ENCODE results near the gene HIP1.

DNA sequence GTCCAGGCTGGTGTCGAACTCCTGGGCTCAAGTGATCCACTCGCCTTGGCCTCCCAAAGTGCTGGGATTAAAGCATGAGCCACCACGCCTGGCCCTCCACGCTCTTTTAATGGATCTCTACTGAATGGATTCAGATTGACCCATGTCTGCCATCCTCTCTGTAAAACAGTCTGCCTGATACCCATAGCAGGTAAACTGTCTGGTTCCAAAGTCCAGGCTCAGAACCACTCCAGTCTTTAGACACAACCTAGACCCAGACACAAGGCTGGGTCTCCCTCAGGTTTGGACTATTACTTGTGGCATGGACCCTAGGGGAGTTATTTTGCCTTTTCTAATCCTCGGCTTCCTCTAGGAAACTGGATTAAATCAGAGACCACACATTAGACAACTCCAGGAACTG is 19.1 kb downstream of the HIP1 start:
- TF ChIP-seq, protein P1, sequence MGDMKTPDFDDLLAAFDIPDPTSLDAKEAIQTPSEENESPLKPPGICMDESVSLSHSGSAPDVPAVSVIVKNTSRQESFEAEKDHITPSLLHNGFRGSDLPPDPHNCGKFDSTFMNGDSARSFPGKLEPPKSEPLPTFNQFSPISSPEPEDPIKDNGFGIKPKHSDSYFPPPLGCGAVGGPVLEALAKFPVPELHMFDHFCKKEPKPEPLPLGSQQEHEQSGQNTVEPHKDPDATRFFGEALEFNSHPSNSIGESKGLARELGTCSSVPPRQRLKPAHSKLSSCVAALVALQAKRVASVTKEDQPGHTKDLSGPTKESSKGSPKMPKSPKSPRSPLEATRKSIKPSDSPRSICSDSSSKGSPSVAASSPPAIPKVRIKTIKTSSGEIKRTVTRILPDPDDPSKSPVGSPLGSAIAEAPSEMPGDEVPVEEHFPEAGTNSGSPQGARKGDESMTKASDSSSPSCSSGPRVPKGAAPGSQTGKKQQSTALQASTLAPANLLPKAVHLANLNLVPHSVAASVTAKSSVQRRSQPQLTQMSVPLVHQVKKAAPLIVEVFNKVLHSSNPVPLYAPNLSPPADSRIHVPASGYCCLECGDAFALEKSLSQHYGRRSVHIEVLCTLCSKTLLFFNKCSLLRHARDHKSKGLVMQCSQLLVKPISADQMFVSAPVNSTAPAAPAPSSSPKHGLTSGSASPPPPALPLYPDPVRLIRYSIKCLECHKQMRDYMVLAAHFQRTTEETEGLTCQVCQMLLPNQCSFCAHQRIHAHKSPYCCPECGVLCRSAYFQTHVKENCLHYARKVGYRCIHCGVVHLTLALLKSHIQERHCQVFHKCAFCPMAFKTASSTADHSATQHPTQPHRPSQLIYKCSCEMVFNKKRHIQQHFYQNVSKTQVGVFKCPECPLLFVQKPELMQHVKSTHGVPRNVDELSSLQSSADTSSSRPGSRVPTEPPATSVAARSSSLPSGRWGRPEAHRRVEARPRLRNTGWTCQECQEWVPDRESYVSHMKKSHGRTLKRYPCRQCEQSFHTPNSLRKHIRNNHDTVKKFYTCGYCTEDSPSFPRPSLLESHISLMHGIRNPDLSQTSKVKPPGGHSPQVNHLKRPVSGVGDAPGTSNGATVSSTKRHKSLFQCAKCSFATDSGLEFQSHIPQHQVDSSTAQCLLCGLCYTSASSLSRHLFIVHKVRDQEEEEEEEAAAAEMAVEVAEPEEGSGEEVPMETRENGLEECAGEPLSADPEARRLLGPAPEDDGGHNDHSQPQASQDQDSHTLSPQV (IDR thresholded peaks at IDR 0.05) = no peak
- no peak for TF ChIP-seq CEBPG (CRISPR knock-in tag; IDR thresholded peaks at IDR 0.05)
- TF ChIP-seq CEBPG (tag; conservative IDR thresholded peaks at IDR 0.05 in 1 of 2, IDR thresholded peaks at IDR 0.05 in 1 of 2) = no peak
- TF ChIP-seq, protein P2, sequence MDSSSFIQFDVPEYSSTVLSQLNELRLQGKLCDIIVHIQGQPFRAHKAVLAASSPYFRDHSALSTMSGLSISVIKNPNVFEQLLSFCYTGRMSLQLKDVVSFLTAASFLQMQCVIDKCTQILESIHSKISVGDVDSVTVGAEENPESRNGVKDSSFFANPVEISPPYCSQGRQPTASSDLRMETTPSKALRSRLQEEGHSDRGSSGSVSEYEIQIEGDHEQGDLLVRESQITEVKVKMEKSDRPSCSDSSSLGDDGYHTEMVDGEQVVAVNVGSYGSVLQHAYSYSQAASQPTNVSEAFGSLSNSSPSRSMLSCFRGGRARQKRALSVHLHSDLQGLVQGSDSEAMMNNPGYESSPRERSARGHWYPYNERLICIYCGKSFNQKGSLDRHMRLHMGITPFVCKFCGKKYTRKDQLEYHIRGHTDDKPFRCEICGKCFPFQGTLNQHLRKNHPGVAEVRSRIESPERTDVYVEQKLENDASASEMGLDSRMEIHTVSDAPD (CRISPR knock-in tag; IDR thresholded peaks at IDR 0.05) = no peak
- TF ChIP-seq MYC (IDR thresholded peaks at IDR 0.05; ENCODE audit: low read depth, low read length) = no peak
- TF ChIP-seq MYC (CRISPR knock-in tag; IDR thresholded peaks at IDR 0.05; ENCODE audit: borderline replicate concordance, low read depth) = no peak
- TF ChIP-seq TAF1 (IDR thresholded peaks at IDR 0.05; ENCODE audit: control insufficient read depth, extremely low read depth, insufficient read depth, low read length, severe bottlenecking) = no peak
- no peak for TF ChIP-seq HNRNPUL1 (IDR thresholded peaks at IDR 0.05; ENCODE audit: low read length)
- no peak for TF ChIP-seq GABPA (tag; conservative IDR thresholded peaks at IDR 0.05; ENCODE audit: low read depth)
- TF ChIP-seq, protein P3, sequence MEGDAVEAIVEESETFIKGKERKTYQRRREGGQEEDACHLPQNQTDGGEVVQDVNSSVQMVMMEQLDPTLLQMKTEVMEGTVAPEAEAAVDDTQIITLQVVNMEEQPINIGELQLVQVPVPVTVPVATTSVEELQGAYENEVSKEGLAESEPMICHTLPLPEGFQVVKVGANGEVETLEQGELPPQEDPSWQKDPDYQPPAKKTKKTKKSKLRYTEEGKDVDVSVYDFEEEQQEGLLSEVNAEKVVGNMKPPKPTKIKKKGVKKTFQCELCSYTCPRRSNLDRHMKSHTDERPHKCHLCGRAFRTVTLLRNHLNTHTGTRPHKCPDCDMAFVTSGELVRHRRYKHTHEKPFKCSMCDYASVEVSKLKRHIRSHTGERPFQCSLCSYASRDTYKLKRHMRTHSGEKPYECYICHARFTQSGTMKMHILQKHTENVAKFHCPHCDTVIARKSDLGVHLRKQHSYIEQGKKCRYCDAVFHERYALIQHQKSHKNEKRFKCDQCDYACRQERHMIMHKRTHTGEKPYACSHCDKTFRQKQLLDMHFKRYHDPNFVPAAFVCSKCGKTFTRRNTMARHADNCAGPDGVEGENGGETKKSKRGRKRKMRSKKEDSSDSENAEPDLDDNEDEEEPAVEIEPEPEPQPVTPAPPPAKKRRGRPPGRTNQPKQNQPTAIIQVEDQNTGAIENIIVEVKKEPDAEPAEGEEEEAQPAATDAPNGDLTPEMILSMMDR (IDR thresholded peaks at IDR 0.05 in 2 of 3, conservative IDR thresholded peaks at IDR 0.05 in 1 of 3; ENCODE audit: insufficient read depth in 2 of 3, low read depth in 1 of 3, low read length in 3 of 3) = no peak
- TF ChIP-seq, protein P4, sequence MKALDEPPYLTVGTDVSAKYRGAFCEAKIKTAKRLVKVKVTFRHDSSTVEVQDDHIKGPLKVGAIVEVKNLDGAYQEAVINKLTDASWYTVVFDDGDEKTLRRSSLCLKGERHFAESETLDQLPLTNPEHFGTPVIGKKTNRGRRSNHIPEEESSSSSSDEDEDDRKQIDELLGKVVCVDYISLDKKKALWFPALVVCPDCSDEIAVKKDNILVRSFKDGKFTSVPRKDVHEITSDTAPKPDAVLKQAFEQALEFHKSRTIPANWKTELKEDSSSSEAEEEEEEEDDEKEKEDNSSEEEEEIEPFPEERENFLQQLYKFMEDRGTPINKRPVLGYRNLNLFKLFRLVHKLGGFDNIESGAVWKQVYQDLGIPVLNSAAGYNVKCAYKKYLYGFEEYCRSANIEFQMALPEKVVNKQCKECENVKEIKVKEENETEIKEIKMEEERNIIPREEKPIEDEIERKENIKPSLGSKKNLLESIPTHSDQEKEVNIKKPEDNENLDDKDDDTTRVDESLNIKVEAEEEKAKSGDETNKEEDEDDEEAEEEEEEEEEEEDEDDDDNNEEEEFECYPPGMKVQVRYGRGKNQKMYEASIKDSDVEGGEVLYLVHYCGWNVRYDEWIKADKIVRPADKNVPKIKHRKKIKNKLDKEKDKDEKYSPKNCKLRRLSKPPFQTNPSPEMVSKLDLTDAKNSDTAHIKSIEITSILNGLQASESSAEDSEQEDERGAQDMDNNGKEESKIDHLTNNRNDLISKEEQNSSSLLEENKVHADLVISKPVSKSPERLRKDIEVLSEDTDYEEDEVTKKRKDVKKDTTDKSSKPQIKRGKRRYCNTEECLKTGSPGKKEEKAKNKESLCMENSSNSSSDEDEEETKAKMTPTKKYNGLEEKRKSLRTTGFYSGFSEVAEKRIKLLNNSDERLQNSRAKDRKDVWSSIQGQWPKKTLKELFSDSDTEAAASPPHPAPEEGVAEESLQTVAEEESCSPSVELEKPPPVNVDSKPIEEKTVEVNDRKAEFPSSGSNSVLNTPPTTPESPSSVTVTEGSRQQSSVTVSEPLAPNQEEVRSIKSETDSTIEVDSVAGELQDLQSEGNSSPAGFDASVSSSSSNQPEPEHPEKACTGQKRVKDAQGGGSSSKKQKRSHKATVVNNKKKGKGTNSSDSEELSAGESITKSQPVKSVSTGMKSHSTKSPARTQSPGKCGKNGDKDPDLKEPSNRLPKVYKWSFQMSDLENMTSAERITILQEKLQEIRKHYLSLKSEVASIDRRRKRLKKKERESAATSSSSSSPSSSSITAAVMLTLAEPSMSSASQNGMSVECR (CRISPR knock-in tag; IDR thresholded peaks at IDR 0.05) = no peak
- TF ChIP-seq EP300 (IDR thresholded peaks at IDR 0.05; ENCODE audit: low read length) = no peak
